Measurements from ENCODE around the gene CEBPZOS.
"Not testable (repeated sequence)": the region's sequence is repeated elsewhere in the genome, so short reads cannot be mapped to it uniquely, and the experiment has no call there.

CEBPZOS gene

DNA sequence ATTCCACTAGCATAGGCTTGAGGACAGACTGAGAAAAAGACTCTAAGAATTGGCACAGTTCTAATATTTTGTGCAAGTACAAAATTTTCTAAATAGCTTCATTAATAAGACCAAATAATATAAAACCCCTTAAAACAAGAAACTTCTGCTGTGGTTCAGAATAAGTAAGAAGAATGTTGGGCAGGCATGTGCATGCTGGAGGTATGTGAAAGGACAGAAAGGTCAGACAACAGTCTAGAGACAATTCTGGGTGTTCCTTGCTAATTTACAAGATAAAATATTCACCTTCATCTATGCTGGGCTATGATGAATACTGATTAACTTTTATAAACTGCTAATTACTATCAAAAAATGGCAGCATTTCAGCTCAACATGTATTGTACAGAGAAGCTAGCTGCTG, 14.9 kb downstream of the CEBPZOS start:
- TF ChIP-seq, protein P1, sequence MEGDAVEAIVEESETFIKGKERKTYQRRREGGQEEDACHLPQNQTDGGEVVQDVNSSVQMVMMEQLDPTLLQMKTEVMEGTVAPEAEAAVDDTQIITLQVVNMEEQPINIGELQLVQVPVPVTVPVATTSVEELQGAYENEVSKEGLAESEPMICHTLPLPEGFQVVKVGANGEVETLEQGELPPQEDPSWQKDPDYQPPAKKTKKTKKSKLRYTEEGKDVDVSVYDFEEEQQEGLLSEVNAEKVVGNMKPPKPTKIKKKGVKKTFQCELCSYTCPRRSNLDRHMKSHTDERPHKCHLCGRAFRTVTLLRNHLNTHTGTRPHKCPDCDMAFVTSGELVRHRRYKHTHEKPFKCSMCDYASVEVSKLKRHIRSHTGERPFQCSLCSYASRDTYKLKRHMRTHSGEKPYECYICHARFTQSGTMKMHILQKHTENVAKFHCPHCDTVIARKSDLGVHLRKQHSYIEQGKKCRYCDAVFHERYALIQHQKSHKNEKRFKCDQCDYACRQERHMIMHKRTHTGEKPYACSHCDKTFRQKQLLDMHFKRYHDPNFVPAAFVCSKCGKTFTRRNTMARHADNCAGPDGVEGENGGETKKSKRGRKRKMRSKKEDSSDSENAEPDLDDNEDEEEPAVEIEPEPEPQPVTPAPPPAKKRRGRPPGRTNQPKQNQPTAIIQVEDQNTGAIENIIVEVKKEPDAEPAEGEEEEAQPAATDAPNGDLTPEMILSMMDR (conservative IDR thresholded peaks at IDR 0.05): no peak
- H3K27ac ChIP-seq: no peak overlapping the region

DNA sequence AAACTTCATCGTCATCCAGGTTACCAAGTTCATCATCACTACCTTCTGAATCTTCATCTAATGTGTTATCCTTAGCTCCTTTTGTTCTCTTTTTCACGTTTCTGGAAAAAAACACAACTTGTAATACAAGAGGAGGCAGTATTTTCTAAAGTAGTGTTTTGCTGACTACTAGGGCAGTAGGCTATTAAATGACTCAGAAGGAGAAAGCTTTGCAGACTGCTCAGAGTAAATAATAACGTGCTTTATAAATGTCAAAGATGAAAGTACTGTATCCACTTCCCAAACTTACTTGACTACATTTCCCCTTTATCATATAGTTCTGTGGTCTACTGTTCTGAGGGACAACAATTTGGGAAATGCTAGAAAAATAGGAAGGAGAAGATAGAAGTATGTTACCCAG, 15.6 kb downstream of the CEBPZOS start:
- TF ChIP-seq, protein P1 (conservative IDR thresholded peaks at IDR 0.05): no peak
- H3K27ac ChIP-seq: no peak overlapping the region

DNA sequence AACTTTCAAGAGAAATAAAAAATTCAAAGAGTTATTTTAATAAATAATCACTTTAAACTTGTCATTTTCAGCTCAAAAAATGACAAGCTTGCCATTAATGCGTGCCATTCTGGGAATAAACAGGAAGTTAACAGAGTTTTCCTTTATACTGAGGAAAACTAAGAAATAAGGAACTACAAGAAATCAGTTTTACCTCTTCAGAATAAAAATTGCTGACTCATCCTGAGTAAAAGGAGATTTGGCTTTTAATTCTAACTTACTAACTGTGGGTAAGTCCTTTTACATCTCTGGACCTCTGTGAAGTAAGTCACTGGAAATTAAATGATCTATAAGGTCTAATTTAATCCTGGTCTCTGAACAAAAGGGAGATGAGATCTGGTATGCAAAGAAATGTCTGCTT, 19.0 kb downstream of the CEBPZOS start:
- TF ChIP-seq, protein P1 (conservative IDR thresholded peaks at IDR 0.05): no peak
- no peak overlapping the region for H3K27ac ChIP-seq

DNA sequence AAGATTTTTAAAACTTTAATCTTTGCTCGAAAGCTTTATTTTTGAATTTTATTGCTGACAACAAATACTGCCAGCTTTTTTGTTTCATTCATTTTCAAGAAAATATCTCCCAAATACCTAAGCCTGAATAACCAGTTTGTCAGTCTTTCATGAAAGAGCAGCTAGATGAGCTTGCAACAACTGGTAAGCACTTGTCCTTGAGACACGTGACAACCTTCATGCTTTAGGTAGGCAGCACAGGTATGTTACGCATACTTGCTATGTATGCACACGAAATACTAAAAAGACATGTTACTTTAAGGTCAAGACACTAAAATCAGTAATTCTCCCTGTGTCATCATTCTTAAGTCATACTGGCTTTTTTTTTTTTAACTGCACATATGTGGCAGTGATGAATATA, 22.8 kb downstream of the CEBPZOS start:
- TF ChIP-seq, protein P1 (conservative IDR thresholded peaks at IDR 0.05): no peak
- no peak overlapping the region; the same call in 1 of the 2 replicates for H3K27ac ChIP-seq

DNA sequence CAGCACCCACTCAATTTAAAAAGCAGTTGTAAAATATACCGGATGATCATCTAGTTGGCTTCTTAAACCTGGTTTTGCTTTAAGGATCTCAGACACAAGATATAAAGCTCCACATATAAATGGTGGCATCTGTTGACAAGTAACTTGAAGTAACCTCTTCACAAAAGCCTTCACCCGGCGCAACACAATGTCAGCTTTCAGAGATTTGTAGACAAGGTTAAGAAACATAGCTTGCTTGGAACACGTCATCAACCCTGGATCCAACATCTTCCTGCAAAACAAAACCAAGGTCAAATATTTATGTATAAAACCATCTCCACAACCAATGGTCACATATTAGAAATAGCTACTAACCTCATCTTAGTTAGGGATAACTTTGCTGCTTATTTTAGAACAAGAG, 26.8 kb downstream of the CEBPZOS start:
- no peak overlapping the region for H3K27ac ChIP-seq
- TF ChIP-seq, protein P1 (conservative IDR thresholded peaks at IDR 0.05): no peak

DNA sequence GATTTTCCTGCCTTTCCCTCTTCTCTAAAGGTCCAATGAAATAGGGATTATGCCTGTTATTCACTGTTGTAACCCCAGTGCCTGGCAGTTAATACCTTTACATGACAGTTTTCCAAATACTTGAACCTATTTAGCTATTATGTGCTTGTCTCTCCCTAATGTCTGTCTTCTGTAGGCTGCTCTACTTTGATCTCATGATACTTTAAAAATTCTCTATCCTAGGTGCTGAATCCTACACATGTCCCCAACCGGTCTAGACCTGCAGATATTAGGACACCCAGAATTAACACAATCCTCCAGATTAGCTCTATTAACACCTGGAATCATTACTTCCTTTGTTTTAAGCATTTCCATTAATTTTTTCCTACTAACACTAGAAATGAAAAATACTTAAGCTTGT, 27.8 kb downstream of the CEBPZOS start:
- no peak overlapping the region for H3K27ac ChIP-seq
- TF ChIP-seq, protein P1 (conservative IDR thresholded peaks at IDR 0.05): no peak

DNA sequence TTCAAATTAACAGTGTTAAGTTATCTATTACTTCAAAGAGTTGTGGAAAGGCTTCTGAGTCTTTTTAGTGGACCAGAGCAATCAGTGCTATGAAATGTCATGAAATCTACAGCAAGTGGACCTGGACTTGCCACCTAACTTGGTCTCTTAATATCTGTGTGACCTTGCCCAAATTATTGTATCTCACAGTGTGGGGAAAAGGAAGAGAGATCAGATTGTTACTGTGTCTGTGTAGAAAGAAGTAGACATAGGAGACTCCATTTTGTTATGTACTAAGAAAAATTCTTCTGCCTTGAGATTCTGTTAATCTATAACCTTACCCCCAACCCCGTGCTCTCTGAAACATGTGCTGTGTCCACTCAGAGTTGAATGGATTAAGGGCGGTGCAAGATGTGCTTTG, 28.8 kb downstream of the CEBPZOS start:
- H3K27ac ChIP-seq: not testable (repeated sequence)

DNA sequence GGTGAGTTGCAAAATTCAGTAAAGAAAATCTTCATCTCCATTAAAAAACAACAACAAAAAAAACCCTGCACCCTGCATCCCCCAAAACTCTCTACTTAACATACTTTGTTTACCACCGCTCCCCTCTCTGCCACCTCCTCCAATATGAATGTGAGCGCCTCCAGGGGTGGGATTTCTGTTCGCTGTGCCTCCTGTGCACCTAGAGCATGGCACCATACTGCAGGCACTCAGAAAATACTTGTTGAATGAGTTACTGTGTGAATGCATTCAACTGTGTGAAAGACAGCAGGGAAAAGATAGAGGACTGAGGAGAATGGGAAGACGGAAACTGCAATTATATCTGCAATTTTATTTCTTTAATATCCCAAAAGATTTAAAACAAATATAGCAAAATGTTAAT, 30.6 kb downstream of the CEBPZOS start:
- H3K27ac ChIP-seq: no peak overlapping the region
- TF ChIP-seq, protein P1 (conservative IDR thresholded peaks at IDR 0.05): no peak

All from VCaP (cell line).